ENCODE data around the gene OTOR.

Gene OTOR

DNA sequence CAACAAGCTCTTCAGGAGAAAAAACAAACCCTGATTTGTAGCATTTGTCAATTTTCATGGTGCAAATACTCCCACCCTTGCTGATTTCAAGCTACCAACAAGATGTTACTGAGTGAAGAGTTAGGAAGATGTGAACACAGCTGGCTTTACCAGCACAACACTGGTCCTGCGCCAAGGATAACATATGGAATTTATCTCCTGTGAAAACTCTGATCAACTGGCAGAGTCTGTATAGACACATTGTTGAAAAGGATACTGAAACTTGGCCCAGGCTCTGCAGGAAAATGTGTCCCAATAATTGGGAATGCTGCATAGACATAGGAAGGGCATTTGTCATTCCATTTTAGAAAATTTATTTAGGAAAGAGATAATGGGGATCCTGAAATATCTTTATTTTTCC, 29.0 kb downstream of the OTOR start:
- H3K9me3 ChIP-seq, result peaks cover 0 to 10% (median 3%) of the 10 kb centered on the region in 3 donors
- TF ChIP-seq CTCF (IDR thresholded peaks at IDR 0.05), result no peak
- no peaks in the 10 kb centered on the region for H3K4me1 ChIP-seq
- no peaks in the 10 kb centered on the region for H3K27me3 ChIP-seq
- H3K4me3 ChIP-seq, result no peak overlapping the region
- H3K36me3 ChIP-seq, result no peaks in the 10 kb centered on the region
- no peak overlapping the region for H3K27ac ChIP-seq
- intact Hi-C loops (cut with DNase I; ENCODE audit: low total_unique reads), result no loop called here
- no peak for DNase-seq

- H3K27ac ChIP-seq, result no peak overlapping the region
- H3K27me3 ChIP-seq, result no peaks in the 10 kb centered on the region
- no peak overlapping the region for H3K4me3 ChIP-seq
- no peak for TF ChIP-seq CTCF (IDR thresholded peaks at IDR 0.05)
- no peaks in the 10 kb centered on the region for H3K36me3 ChIP-seq
- H3K4me1 ChIP-seq, result no peaks in the 10 kb centered on the region
- intact Hi-C loops (cut with DNase I; ENCODE audit: low total_unique reads), result no loop called here
- DNase-seq, result no peak
- peaks cover 0 to 8% (median 8%) of the 10 kb centered on the region in 3 donors for H3K9me3 ChIP-seq
Measured at GRCh38 chr20:16778159-16778558, 30.0 kb downstream of the OTOR start.

DNA sequence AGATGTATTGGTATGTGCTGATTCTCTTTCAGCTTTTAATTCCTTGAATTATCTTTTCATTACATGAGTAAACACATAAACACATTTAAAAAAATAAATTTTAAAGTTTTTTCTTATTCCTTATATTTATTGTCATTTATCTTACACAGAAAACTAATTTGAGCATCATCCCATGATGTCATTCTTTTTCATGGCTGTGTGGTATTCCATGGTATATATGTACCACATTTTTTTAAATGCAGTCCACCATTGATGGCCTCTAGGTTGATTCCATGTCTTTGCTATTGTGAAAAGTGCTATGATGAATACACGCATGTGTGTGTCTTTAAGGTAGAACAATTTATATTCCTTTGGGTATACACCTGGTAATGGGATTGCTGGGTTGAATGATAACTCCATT, 33.3 kb downstream of the OTOR start:
- Histone ChIP-seq H3K9me3 (peaks cover 0 to 8% (median 0%) of the 10 kb centered on the region in 3 donors), H3K36me3 (no peaks in the 10 kb centered on the region), H3K4me3 (no peak overlapping the region), H3K4me1 (no peaks in the 10 kb centered on the region), H3K27ac (no peak overlapping the region), H3K27me3 (no peaks in the 10 kb centered on the region)
- DNase-seq, result no peak
- no peak for TF ChIP-seq CTCF (IDR thresholded peaks at IDR 0.05)
- intact Hi-C loops (cut with DNase I; ENCODE audit: low total_unique reads), result no loop called here

- H3K9me3 ChIP-seq, result peaks cover 0 to 8% (median 0%) of the 10 kb centered on the region in 3 donors
- H3K36me3 ChIP-seq, result no peaks in the 10 kb centered on the region
- intact Hi-C loops (cut with DNase I; ENCODE audit: low total_unique reads), result no loop called here
- no peak for TF ChIP-seq CTCF (IDR thresholded peaks at IDR 0.05)
- no peak overlapping the region for H3K27ac ChIP-seq
- DNase-seq, result no peak
- no peaks in the 10 kb centered on the region for H3K27me3 ChIP-seq
- no peaks in the 10 kb centered on the region for H3K4me1 ChIP-seq
- no peak overlapping the region for H3K4me3 ChIP-seq
Measured at GRCh38 chr20:16785226-16785625, 37.1 kb downstream of the OTOR start.

Measured in tibial artery (tissue), 4 donors.